ENCODE data around the gene RPA1. TPM values are rescaled to one million over a fixed set of nuclear protein-coding genes. Genes with fewer than 3 reads are reported as not detected.

The RPA1 gene
- total RNA-seq, 1 experiment from 2014 or later: 150 TPM

DNA sequence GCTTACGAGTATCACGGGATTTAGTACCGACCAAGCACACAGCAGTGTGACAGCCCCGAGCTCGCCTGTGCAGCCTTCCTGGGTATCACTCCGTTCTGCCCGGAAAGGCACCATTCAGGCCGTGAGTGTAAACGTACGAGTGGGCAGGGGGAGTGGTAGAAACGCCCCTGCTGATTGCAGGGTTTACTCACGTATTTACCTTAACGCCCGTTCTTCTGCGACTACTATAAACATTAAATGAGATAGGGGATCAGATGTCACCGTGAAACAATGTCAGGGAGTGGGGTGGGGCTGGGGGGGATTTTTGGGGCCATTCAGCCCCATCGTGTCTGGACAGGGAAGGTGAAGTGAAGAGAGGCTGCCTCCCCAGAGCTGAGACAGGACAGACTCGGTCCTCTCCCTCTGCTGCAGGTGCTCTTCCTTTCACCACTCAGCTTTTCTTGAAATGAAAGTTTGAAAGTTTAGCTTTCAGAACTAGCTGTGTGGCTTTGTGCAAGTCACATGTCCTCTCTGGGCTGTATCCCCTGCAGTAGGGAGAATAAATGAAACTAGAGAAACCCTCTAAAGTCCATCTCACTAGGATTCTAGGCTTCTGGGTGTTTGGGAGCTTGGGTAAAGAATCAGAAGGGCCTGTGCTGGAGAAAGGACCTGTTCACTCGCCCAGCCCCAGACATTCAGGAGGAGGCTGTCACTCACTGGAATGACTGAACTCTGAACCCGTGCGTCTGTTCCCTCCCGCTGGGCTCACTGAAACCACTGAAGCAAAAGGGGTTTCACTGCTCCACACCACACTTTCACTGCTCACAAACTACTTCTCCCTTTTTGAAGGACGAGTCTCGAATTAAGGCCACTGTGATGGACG, 66.7 kb downstream of the RPA1 start:
- ChIA-PET POLR2A (no interaction called here), CTCF (no interaction called here)
- no peak for TF ChIP-seq TCF7L2 (IDR thresholded peaks at IDR 0.05; ENCODE audit: low read depth, low read length)
- TF ChIP-seq, protein P1, sequence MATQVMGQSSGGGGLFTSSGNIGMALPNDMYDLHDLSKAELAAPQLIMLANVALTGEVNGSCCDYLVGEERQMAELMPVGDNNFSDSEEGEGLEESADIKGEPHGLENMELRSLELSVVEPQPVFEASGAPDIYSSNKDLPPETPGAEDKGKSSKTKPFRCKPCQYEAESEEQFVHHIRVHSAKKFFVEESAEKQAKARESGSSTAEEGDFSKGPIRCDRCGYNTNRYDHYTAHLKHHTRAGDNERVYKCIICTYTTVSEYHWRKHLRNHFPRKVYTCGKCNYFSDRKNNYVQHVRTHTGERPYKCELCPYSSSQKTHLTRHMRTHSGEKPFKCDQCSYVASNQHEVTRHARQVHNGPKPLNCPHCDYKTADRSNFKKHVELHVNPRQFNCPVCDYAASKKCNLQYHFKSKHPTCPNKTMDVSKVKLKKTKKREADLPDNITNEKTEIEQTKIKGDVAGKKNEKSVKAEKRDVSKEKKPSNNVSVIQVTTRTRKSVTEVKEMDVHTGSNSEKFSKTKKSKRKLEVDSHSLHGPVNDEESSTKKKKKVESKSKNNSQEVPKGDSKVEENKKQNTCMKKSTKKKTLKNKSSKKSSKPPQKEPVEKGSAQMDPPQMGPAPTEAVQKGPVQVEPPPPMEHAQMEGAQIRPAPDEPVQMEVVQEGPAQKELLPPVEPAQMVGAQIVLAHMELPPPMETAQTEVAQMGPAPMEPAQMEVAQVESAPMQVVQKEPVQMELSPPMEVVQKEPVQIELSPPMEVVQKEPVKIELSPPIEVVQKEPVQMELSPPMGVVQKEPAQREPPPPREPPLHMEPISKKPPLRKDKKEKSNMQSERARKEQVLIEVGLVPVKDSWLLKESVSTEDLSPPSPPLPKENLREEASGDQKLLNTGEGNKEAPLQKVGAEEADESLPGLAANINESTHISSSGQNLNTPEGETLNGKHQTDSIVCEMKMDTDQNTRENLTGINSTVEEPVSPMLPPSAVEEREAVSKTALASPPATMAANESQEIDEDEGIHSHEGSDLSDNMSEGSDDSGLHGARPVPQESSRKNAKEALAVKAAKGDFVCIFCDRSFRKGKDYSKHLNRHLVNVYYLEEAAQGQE (IDR thresholded peaks at IDR 0.05; ENCODE audit: insufficient read depth in 1 of 2, low read depth in 2 of 2, low read length in 1 of 2): no peak
- TF ChIP-seq POLR2AphosphoS5 (IDR thresholded peaks at IDR 0.05; ENCODE audit: low read depth, low read length): no peak
- no TSS peak for BruUV-seq (replicated peaks)
- intact Hi-C loops (cut with micrococcal nuclease; ENCODE audit: unreplicated experiment) (no loop called here), in situ Hi-C loops (cut with HindIII; ENCODE audit: low pct_unique_long_range_greater_than_20kb, low sequenced_read_pairs) (no loop called here)
- Histone ChIP-seq H3K4me1 (ENCODE audit: control insufficient read depth, insufficient read depth, low read length) (no peaks in the 10 kb centered on the region), H3K36me3 (ENCODE audit: control insufficient read depth, insufficient read depth, low read length) (peaks cover 11% of the 10 kb centered on the region), H3K9me3 (ENCODE audit: control insufficient read depth, insufficient read depth, low read depth, low read length) (no peaks in the 10 kb centered on the region), H3K27ac (ENCODE audit: low read length) (no peak overlapping the region), H3K4me3 (ENCODE audit: low read depth in 2 of 2, low read length in 2 of 2) (no peak overlapping the region), H3K27me3 (ENCODE audit: control insufficient read depth, insufficient read depth, low read length) (no peaks in the 10 kb centered on the region)
- DNase-seq (ENCODE audit: low read depth, low spot score) (no peak), ATAC-seq (no peak)

DNA sequence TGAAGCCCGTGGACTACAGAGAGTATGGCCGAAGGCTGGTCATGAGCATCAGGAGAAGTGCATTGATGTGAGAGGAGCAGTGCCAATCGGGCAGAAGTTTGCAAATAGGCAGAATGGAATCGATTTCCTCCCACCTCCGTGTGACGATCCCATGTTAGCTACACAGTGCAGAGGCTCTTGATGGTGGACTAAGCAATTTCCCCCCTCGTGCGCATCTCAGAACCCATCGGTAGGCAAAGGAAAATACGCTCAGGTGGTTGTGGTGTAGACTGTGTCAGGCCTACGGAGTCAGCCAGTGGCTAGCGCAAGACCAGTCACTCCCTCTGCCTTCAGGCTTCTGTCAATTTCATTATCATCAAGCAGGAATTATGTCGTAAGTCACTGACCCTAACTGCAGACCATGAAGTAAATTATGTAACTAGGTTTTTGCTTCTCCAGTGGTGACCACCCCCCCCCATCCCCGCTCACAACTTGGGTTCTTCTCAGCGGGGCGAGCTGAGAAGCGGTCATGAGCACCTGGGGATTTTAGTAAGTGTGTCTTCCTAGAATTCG, 67.4 kb downstream of the RPA1 start:
- DNase-seq (ENCODE audit: low read depth, low spot score): no peak
- in situ Hi-C loops (cut with HindIII; ENCODE audit: low pct_unique_long_range_greater_than_20kb, low sequenced_read_pairs) (no loop called here), intact Hi-C loops (cut with micrococcal nuclease; ENCODE audit: unreplicated experiment) (no loop called here)
- CTCF ChIA-PET: no interaction called here
- TF ChIP-seq SIN3A (IDR thresholded peaks at IDR 0.05; ENCODE audit: borderline replicate concordance, insufficient read depth, low read depth, low read length) (no peak), POLR2AphosphoS5 (IDR thresholded peaks at IDR 0.05; ENCODE audit: low read depth, low read length) (no peak), TCF7L2 (IDR thresholded peaks at IDR 0.05; ENCODE audit: low read depth, low read length) (no peak)
- TF ChIP-seq, protein P2, sequence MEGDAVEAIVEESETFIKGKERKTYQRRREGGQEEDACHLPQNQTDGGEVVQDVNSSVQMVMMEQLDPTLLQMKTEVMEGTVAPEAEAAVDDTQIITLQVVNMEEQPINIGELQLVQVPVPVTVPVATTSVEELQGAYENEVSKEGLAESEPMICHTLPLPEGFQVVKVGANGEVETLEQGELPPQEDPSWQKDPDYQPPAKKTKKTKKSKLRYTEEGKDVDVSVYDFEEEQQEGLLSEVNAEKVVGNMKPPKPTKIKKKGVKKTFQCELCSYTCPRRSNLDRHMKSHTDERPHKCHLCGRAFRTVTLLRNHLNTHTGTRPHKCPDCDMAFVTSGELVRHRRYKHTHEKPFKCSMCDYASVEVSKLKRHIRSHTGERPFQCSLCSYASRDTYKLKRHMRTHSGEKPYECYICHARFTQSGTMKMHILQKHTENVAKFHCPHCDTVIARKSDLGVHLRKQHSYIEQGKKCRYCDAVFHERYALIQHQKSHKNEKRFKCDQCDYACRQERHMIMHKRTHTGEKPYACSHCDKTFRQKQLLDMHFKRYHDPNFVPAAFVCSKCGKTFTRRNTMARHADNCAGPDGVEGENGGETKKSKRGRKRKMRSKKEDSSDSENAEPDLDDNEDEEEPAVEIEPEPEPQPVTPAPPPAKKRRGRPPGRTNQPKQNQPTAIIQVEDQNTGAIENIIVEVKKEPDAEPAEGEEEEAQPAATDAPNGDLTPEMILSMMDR (IDR thresholded peaks at IDR 0.05): no peak
- TF ChIP-seq, protein P1 (IDR thresholded peaks at IDR 0.05; ENCODE audit: insufficient read depth in 1 of 2, low read depth in 2 of 2, low read length in 1 of 2): no peak
- Histone ChIP-seq H3K4me1 (ENCODE audit: control insufficient read depth, insufficient read depth, low read length) (no peaks in the 10 kb centered on the region), H3K36me3 (ENCODE audit: control insufficient read depth, insufficient read depth, low read length) (peaks cover 11% of the 10 kb centered on the region), H3K27ac (ENCODE audit: low read length) (no peak overlapping the region), H3K9me3 (ENCODE audit: control insufficient read depth, insufficient read depth, low read depth, low read length) (no peaks in the 10 kb centered on the region), H3K27me3 (ENCODE audit: control insufficient read depth, insufficient read depth, low read length) (no peaks in the 10 kb centered on the region), H3K4me3 (ENCODE audit: low read depth in 2 of 2, low read length in 2 of 2) (no peak overlapping the region)
- BruUV-seq (replicated peaks): TSS peak; percentile 93
- POLR2A ChIA-PET: no interaction called here
- no peak for ATAC-seq
